Measurements from ENCODE around the gene ATP1A1.

ATP1A1 gene

GRCh38 chr1:116373431-116374352 lies 648 bp downstream of the ATP1A1 start:
- DNase-seq, result peak; percentile 47

DNA sequence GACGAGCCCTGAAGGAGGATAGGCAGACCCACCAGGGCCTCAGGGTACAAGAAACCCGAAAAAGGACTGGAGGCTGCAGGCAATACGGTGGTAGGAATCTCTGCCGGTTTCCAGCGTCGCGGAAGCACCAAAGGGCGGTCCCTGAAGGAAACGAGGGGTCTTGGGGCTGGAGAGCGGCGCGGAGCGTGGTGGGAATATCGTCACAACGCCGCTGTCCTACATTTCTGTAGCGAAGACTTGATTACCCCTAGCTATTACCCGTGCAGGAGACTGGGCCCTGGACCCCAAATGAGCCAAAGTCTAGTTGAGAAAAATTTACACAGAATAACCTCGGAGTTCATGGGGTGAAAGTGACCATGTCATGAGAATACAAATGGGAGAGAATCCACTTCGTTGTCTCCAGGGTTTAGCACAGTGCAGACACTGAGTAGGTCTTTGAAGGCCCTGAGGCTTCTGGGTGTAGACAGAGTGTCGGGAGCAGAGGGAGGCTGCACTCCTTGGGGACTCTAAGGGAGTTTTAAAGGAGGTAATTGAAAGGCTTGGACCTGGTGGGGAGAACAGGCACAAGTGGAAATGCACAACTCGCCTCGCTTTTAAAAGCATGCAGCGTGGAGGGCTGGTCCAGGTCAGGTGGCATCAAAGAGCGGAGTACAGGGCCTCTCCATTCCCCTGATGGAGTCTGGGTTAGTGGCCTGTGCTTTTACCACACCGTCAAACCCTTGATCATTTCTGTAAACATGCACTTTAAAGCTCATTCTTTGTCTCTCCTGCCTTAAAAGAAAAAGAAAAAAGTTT lies 1.5 kb downstream of the ATP1A1 start:
- DNase-seq, result peak; percentile 16

GRCh38 chr1:116375148-116375886 lies 2.3 kb downstream of the ATP1A1 start:
- no peak for DNase-seq

DNA sequence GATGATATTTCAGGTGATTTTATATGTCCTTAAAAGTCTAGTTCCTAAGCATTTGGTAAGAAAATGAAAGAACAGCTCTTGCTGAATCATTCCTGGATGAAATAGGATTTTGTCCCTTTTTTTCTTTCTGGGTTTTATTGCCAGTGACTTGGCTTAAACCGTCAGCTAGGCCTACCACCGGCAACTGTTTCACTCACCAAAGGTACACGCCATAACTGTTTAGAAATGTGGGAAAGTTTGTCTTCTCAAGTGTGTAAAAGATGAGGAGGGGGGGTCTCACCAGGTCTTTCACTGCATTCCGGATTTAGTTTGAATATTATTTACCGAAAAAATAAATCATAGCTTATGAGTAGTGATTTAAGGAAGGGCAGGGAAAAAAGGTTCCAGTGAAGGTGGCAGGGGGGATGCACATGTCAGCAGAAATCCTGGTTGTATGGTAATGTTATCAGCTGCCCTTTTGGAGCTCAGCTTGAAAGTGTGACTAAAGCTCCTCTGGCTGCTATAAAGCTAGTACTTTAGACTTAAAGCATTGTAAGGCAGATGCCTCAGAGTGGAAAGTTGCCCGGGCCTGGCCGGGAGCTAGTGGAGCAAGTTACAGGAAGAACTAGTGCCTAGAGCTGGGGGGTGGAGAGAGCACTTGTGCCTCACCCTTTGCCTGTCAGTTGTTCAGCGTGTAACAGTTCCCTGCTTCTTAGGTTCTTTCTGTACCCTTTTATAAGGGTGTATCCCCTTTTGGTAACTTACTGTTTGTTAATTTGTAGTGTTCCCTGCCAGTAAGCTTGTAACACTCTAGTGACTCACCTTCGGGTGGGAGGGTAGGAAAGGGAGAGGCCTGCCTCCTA lies 3.1 kb downstream of the ATP1A1 start:
- no peak for DNase-seq

- no peak for DNase-seq
Observed at GRCh38 chr1:116376729-116377086, 3.7 kb downstream of the ATP1A1 start.

- DNase-seq, result peak; percentile 16
Observed at GRCh38 chr1:116377541-116378529, 4.8 kb downstream of the ATP1A1 start.

DNA sequence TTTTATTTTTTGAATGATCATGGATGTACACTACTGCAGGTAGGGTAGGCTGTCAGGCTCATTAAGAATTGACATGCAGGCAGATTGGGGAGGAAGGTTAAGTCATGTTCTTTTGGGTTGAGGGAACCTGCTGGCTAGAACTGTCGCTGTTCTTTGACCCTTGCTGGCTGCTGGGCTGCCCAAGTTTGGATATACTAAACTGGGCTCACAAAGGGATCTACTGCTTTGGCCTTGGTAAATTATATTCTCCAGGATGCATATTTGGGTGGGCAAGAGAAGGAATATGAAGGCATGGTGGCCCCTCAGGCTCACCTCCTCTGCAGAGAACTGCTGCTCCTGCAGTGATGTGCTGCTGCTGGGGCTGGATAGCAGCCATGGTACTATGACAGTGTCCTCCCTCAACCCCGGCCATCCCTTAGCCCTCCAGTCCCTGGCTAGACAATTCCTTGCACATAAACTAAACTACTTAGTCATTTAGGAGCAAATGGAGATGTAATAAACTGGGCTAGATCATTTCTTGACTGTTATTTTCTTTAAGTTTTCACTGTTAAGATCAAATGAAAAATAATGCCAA lies 6.1 kb downstream of the ATP1A1 start:
- DNase-seq, result no peak

DNA sequence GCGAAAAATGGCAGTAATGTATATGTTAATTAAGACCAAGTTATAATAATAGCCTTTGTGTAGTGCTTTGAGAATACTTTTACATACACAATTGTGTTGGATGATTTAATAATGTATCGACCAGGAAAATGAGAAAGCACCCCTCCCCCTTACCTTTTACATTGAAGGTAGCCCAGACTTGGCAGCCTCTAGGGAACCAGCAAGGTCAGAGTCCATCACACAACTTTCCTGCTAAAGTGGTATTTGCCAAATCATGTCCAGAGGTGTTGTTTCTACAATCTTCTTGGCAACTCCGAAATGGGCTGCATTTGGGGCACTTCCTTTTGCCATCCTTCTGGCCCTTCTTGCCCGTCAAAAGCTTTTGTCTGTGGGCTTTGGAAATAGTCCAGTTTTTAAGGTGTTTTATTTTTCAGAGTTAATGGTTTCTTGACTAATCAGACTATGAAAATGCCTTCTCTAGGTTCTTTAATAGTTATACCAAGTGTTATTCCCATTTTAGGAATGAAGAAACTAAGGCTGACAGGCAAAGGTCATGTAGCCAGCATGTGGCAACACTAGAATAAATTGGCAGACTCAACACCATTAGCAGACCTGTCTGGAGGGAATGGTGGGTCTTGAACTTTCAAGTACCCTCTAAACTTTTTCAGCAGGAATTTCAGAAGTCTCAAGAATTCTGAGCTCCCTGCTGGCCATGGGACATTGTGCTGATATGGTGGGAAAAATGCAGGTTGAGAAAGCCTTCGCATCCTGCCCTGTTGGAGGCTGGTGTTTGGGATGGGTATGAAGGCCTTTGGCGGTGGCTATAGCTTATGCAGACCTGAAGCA lies 6.8 kb downstream of the ATP1A1 start:
- DNase-seq, result no peak

DNA sequence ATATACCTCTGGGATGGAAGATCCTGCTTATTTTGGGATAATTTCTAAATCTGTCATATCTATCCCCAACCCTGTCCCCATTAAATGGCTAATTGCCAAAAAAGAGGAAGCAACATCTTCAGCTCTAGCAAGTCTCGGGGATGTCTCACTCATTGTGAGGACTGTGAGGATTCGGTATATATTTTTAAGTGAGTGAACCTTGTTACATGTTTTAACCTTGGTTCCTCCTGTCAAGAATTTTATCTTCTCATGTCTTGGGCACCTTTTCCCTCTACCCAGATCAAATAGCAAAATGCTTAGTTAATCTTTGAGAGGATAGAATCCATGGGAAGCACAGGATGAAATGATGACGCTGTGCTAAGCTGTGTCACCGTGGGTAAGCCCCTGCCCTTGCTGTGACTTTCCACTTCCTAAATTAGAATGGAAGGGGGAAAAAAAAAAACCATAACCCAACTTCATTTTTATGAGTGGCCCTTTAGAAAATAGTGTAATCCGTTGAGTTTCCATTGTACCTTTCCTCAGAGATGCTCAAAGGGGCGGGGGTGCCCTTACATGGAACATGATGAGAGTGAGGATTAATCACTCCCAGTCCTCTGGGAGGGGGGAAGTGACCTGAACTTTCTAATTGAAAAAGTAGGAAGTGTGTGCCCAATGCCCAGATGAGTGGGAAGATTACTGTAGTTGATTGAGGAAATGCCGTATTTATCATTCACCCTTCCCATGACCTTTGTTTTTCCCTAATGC lies 7.6 kb downstream of the ATP1A1 start:
- DNase-seq, result no peak

GRCh38 chr1:116382321-116382720 lies 9.3 kb downstream of the ATP1A1 start:
- no peak for DNase-seq

DNA sequence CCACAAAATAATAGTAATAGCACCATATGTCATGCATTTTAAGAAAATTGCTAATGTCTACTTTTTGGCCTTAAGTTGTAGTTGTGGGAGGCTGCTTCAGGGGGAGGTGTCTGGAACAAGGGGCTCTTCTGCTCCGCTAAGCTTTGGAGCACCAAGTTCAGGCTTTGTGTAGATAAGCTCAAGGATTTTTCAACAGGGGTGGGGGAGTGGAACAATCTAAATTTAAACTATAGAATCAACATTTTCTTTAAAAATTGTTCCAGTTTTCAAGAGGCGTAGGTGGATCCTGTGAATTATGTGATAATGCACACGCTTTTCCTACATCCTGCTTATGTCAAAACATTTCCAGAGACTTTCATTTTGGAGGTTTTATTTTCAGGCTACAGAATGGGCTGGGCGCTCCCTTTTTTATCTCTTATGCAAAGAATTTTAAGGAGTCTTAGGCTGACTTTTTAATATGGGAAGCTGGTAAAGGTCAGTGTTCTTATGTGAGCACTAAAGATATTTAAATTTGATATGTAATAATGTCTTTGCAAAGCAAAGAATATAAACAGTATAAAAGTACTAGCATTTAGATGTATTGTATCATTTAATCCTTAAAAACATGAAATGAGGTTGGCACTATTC lies 9.9 kb downstream of the ATP1A1 start:
- no peak for DNase-seq

DNA sequence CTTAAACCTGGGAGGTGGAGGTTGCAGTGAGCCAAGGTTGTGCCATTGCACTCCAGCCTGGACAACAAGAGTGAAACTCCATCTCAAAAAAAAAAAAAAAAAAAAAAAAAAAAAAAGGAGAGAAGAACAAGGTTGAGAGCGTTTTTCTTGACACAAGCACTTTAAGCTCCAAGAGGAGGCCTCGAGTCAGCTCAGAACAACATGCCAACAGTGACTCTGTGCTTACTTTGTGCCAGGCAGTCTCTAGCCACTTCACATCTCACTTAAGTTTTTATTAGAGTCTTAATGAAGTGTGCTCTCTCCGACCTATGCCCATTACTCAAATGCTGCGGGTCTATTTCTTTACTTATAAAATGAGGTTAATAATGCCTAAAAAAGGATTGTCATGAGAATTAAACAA lies 13.0 kb downstream of the ATP1A1 start:
- no peak for DNase-seq

DNA sequence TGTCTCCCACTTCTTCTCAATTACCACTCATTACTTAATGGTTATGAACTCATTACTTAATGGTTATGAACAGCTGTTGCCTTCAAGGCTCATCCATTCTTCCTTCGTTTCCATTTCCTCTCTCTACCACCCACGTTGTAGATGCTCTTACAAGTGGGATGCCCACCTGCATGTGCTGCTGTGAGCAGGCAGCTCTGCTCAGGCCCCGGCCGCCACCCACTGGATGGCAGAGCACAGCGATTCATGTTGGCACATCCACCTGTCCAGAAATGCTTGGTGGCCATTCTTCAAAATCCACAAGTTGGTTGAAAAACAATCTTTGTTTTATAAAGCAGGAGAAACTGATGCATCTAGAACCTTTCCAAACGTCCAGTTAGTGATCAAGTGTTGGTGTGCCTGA lies 14.5 kb downstream of the ATP1A1 start:
- DNase-seq, result no peak

- no peak for DNase-seq
Observed at GRCh38 chr1:116388122-116388521, 15.1 kb downstream of the ATP1A1 start.

- no peak for DNase-seq
Observed at GRCh38 chr1:116389013-116389412, 16.0 kb downstream of the ATP1A1 start.

GRCh38 chr1:116389686-116390085 lies 16.6 kb downstream of the ATP1A1 start:
- no peak for DNase-seq

DNA sequence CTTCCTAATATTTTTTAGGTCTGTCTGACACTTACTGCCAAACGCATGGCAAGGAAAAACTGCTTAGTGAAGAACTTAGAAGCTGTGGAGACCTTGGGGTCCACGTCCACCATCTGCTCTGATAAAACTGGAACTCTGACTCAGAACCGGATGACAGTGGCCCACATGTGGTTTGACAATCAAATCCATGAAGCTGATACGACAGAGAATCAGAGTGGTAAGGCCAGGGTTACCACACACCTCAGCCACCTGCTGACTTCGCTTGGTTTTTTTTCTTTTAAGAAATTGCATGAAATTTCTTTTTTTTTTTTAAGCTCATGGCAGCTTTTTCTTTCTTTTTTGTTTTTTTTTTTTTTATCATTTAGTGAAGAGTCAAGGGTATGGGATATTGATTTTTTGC lies 17.2 kb downstream of the ATP1A1 start:
- DNase-seq, result peak; percentile 41

DNA sequence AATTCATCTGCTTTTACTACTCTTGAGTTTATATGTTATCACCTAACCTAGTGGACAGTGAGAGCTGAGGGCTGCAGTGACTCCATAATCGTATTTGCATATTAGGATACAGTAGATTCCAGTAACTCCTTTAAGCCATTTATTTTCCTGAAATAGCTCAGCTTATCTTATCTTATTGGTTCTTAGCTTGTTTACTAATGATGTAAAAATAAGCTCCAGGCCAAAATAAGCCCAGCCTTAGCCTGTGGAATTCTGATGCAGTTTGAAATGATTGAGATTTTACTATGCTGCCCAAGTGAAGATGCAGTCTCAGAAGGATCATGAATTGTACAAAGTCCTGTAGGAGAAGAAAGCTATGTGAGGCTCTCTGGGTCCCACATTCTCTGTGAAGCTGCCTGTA lies 18.1 kb downstream of the ATP1A1 start:
- DNase-seq, result no peak

Data from T-helper 9 cell (primary cell).